HepG2 (cell line): ENCODE data around the gene ATP11A. TPM values are rescaled to one million over a fixed set of nuclear protein-coding genes. Genes with fewer than 3 reads are reported as not detected.

Experiments
- ATAC-seq: fragments of 200-7000 bp; cut with Tn5 transposase; 3 replicates; pipeline ENCODE4 v1.9.1; 2020; ENCODE audit warnings: mild to moderate bottlenecking, moderate library complexity
- BruUV-seq: library from RNA; stranded (reverse); fragments of 400-500 nt; replicated peaks from 2 replicates; lab custom pipeline; 2021; lab: Mats Ljungman, UMichigan
- CTCF ChIA-PET: fragments of 300-600 bp; formaldehyde crosslinking; extraction: SDS; loops from one replicate; lab custom pipeline; 2021; ENCODE audit warnings: low total read pairs, inconsistent platforms, low intra/inter-chr PET ratio; lab: Yijun Ruan, JAX
- POLR2A ChIA-PET: fragments of 350-600 bp; sonication (Branson Sonifier 250); formaldehyde crosslinking; loops from one replicate; lab custom pipeline; 2020; ENCODE audit warnings: antibody characterized with exemption, inconsistent platforms; lab: Yijun Ruan, JAX
- DNase-seq: peaks from one replicate; pipeline ENCODE4 v3.0.0-alpha.2; 2015; ENCODE audit warnings: low spot score
- FAIRE-seq: peaks from 3 replicates; lab custom pipeline; 2011; peaks lifted over from hg19 to GRCh38; lab: Jason Lieb, UNC
- H2AFZ ChIP-seq: one replicate; pipeline ENCODE4 v1.6.1; 2011; ENCODE audit warnings: low read length, inconsistent platforms
- H3K27ac ChIP-seq: fragments of 300-600 bp; 3 replicates; pipeline ENCODE4 v1.8.0; 2011; ENCODE audit warnings: mixed run types, mild to moderate bottlenecking, mixed read lengths, low read length, inconsistent platforms; ENCODE audit not compliant: insufficient read depth; ENCODE audit errors: extremely low read length
- H3K27me3 ChIP-seq, 2 experiments: fragments of 200-600 bp in 1 of 2; 2 replicates in 1 of 2; 3 replicates in 1 of 2; pipeline versions ENCODE4 v1.6.0 to v1.8.0; 2011; ENCODE audit warnings: low read length in 2 of 2, mild to moderate bottlenecking in 2 of 2, moderate library complexity in 2 of 2, inconsistent platforms in 1 of 2; ENCODE audit not compliant: insufficient read depth in 2 of 2, control insufficient read depth in 1 of 2
- H3K36me3 ChIP-seq, 2 experiments: fragments of 200-600 bp in 1 of 2; replicated peaks in 1 of 2; 2 replicates in 1 of 2; 3 replicates in 1 of 2; pipeline versions ENCODE4 v1.5.1 to v1.8.0; 2011; ENCODE audit warnings: low read length in 2 of 2, inconsistent platforms in 1 of 2; ENCODE audit not compliant: insufficient read depth in 2 of 2, control insufficient read depth in 1 of 2
- H3K4me1 ChIP-seq: 2 replicates; pipeline ENCODE4 v1.5.1; 2012; ENCODE audit warnings: low read length, inconsistent platforms; ENCODE audit not compliant: insufficient read depth
- H3K4me2 ChIP-seq: 2 replicates; pipeline ENCODE4 v1.6.0; 2011; ENCODE audit warnings: low read depth, low read length, inconsistent platforms
- H3K4me3 ChIP-seq, 3 experiments: fragments of 200-600 bp in 1 of 3; sonication (generic), shearing (Covaris generic) in 1 of 3; replicated peaks in 1 of 3; 2 replicates each; pipeline ENCODE4 v1.5.1; 2011 to 2016; ENCODE audit warnings: low read length in 3 of 3, inconsistent platforms in 2 of 3, low read depth in 2 of 3, mild to moderate bottlenecking in 2 of 3, control low read depth in 1 of 3, mixed read lengths in 1 of 3; ENCODE audit not compliant: insufficient read depth in 1 of 3
- H3K79me2 ChIP-seq: one replicate; pipeline ENCODE4 v1.6.1; 2011; ENCODE audit warnings: low read length, inconsistent platforms; ENCODE audit not compliant: insufficient read depth
- H3K9ac ChIP-seq: 2 replicates; pipeline ENCODE4 v1.6.0; 2011; ENCODE audit warnings: mild to moderate bottlenecking, low read depth, low read length, inconsistent platforms; ENCODE audit not compliant: insufficient read depth
- H3K9me3 ChIP-seq: 2 replicates; pipeline ENCODE4 v1.5.1; 2012; ENCODE audit warnings: mild to moderate bottlenecking, low read length
- H4K20me1 ChIP-seq: 2 replicates; pipeline ENCODE4 v1.6.0; 2011; ENCODE audit warnings: inconsistent platforms, mild to moderate bottlenecking, low read length, moderate library complexity; ENCODE audit not compliant: insufficient read depth
- AGO2 ChIP-seq: fragments of 200-400 bp; formaldehyde crosslinking; optimal IDR thresholded peaks from 2 replicates; pipeline ENCODE3; 2017; ENCODE audit warnings: mild to moderate bottlenecking, low read depth, low read length, moderate library complexity
- HDAC2 ChIP-seq: sonication (generic); formaldehyde crosslinking; IDR thresholded peaks from 2 replicates; pipeline ENCODE4 v1.4.0; 2020; ENCODE audit warnings: missing genetic modification reagents
- HMGA1 ChIP-seq: sonication (generic); formaldehyde crosslinking; conservative IDR thresholded peaks from 2 replicates; pipeline ENCODE4 v1.4.0; 2020; ENCODE audit warnings: missing genetic modification reagents
- ZNF101 ChIP-seq: sonication (generic); formaldehyde crosslinking; IDR thresholded peaks from 2 replicates; pipeline ENCODE4 v1.4.0; 2020; ENCODE audit warnings: mild to moderate bottlenecking, low read depth, missing genetic modification reagents, borderline replicate concordance
- WGBS: methylation state at CpG from one replicate; pipeline ENCODE4 v1.1.6; 2017; ENCODE audit warnings: low lambda C conversion rate; 5-methylcytosine and 5-hydroxymethylcytosine counted together
- in situ Hi-C: cut with HindIII; loops from 2 replicates; pipeline ENCODE4 v1.10.0; 2017; ENCODE audit warnings: low pct_unique_long_range_greater_than_20kb; ENCODE audit not compliant: extremely low pct_ligation_motif_present
- intact Hi-C: fragments of 100-400 bp; cut with micrococcal nuclease; formaldehyde crosslinking; loops from one replicate; pipeline ENCODE4 v1.10.0; 2022; ENCODE audit not compliant: unreplicated experiment
- polyA plus RNA-seq, 8 experiments: library from polyadenylated mRNA; depleted of rRNA in 3 of 8; stranded (reverse) in 7 of 8; unstranded in 1 of 8; fragments of >200 nt; fragmentation: Illumina TruSeq in 4 of 8; extraction: Trizol in 4 of 8; gene quantifications; 2 replicates each; pipeline versions ENCODE4 v1.2.1 to v1.2.3, GENCODE V29; 2011 to 2016; ENCODE audit warnings: low read depth in 4 of 8, missing spikeins in 1 of 8, mixed read lengths in 1 of 8; ENCODE audit not compliant: insufficient read depth in 1 of 8
- total RNA-seq, 5 experiments: library from RNA; depleted of rRNA; stranded (reverse); fragments of >200 nt; fragmentation: Illumina TruSeq; extraction: Trizol; gene quantifications; 2 replicates each; pipeline ENCODE4 v1.2.3, GENCODE V29; 2016; ENCODE audit warnings: low read depth in 1 of 5

ATP11A gene
- total and polyA plus RNA-seq, 2 of the 13 experiments (the other 11 are each of a cell fraction or from before 2014, with no cell fraction given): 18.4 to 20.1 TPM

GRCh38 chr13:112838038-112838841, 148.4 kb downstream of the ATP11A start:
- Histone ChIP-seq H3K27me3 (no peaks in the 10 kb centered on the region), H3K27ac (no peak overlapping the region), H3K4me1 (no peaks in the 10 kb centered on the region), H4K20me1 (0 out of 2 replicates have a peak, but pooled peaks cover 2% of the 10 kb centered on the region), H3K36me3 (peaks cover 52 to 83% of the 10 kb centered on the region in 2 experiments; a peak in 4 of 5 replicates), H2AFZ (no peak overlapping the region), H3K4me3 (no peak overlapping the region), H3K4me2 (no peak overlapping the region), H3K9me3 (no peaks in the 10 kb centered on the region), H3K9ac (no peak overlapping the region), H3K79me2 (no peaks in the 10 kb centered on the region)
- no peak for FAIRE-seq
- TF ChIP-seq HMGA1 (CRISPR knock-in tag) (no peak), ZNF101 (no peak), AGO2 (peak; percentile 67)
- ATAC-seq: no peak
- DNase-seq: no peak
- intact Hi-C loops: no loop called here
- WGBS: 97% methylated on average over 12 of the region's 35 CpGs
- in situ Hi-C loops: no loop called here
- ChIA-PET CTCF (no interaction called here), POLR2A (no interaction called here)
- no TSS peak for BruUV-seq

GRCh38 chr13:112838842-112839117, 148.9 kb downstream of the ATP11A start:
- WGBS: 75% methylated on average over 2 of the region's 7 CpGs
- Histone ChIP-seq H3K79me2 (no peaks in the 10 kb centered on the region), H3K4me2 (no peak overlapping the region), H3K4me3 (no peak overlapping the region), H3K27ac (no peak overlapping the region), H3K27me3 (no peaks in the 10 kb centered on the region), H3K9me3 (no peaks in the 10 kb centered on the region), H2AFZ (no peak overlapping the region), H3K4me1 (no peaks in the 10 kb centered on the region), H4K20me1 (0 out of 2 replicates have a peak, but pooled peaks cover 2% of the 10 kb centered on the region), H3K36me3 (peaks cover 48 to 83% of the 10 kb centered on the region in 2 experiments; a peak in 4 of 5 replicates), H3K9ac (no peak overlapping the region)
- intact Hi-C loops: no loop called here
- DNase-seq (no peak), FAIRE-seq (no peak), ATAC-seq (no peak)
- no peak for TF ChIP-seq HDAC2 (CRISPR knock-in tag)
- in situ Hi-C loops: no loop called here
- POLR2A ChIA-PET: no interaction called here
- CTCF ChIA-PET: no interaction called here
- BruUV-seq: no TSS peak
